ENCODE data around the gene HTT. TPM values are rescaled to one million over a fixed set of nuclear protein-coding genes. Genes with fewer than 3 reads are reported as not detected.
A peak's percentile ranks its signal among the peaks of the same experiment; 100 is the strongest.

Gene HTT
- total RNA-seq, 3 donors from 2014 or later (not counting 1 experiment from before 2014, with no cell fraction given) = 132 to 175 (median 165) TPM

DNA sequence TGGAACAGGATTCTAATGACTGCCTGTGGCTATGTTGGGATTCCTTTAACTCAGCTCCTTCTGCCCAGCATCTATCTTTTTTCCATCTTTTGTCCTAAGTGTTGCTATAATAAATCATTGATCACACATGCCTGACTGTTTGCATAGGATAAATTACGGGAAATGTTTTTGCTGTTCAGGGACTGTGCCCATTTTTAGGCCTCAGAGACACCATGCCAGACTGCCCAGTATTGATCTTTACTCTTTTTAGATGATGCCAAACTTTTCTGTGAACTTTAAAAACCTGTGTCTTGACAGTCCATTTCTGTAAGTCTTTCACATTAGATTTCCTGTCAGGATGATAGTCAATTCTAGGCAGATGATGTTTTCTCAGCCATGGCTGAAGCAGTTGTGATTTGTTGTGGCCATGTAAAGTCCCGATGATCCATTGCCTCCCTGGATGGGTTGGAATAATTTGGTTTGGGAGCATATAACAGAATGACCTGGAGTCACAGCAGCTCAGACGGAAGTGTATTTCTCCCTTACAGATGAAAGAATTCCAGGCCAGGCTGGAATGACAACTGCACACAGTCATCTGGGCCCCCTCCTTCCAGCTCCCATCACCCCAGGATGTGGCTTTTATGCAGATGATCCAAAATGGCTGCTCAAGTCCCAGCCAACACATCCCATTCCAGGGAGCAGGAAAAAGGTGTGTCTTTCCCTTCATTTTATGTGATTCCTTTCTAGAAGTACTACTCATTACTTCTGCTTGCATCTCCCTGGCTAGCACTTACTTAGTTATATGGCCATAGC is 3.6 kb upstream of the HTT start:
- H3K9me3 Mint-ChIP-seq = no peaks in the 10 kb centered on the region

DNA sequence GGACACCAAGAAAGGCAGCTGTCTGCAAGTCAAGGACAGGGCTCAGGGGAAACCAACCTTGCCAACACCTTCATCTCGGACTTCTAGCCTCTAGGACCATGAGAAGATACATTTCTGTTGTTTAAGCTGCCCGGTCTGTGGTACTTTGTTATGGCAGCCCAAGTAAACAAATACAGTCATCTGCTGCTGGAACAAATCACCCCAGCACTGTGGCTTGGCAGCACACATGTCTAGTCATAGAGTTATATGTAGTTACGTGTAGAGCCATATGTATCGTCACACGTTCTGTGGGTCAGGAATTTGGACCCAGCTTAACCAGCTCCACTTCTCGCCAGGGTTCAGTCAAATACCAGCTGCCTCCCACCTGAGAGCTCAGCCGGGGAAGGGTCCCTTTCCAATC is 2.7 kb upstream of the HTT start:
- no peaks in the 10 kb centered on the region for H3K36me3 ChIP-seq (ENCODE audit: control insufficient read depth, insufficient read depth, low read length)
- DNase-seq (peak in 1 of 2 donors; percentile 11), ATAC-seq (no peak)
- H3K9me3 ChIP-seq (ENCODE audit: control insufficient read depth, insufficient read depth, low read length) = no peaks in the 10 kb centered on the region
- no peak overlapping the region for H3K27ac ChIP-seq (ENCODE audit: low read length)
- Mint-ChIP-seq H3K9me3 (no peaks in the 10 kb centered on the region), H3K27me3 (ENCODE audit: low read depth in 2 of 2) (no peaks in the 10 kb centered on the region), H3K4me3 (peak overlapping the region; percentile 17), H3K4me1 (peaks cover 12 to 13% of the 10 kb centered on the region in 2 donors), H3K27ac (peak overlapping the region in 1 of 2 donors; percentile 42), H3K36me3 (no peaks in the 10 kb centered on the region)
- TF ChIP-seq, protein P1, sequence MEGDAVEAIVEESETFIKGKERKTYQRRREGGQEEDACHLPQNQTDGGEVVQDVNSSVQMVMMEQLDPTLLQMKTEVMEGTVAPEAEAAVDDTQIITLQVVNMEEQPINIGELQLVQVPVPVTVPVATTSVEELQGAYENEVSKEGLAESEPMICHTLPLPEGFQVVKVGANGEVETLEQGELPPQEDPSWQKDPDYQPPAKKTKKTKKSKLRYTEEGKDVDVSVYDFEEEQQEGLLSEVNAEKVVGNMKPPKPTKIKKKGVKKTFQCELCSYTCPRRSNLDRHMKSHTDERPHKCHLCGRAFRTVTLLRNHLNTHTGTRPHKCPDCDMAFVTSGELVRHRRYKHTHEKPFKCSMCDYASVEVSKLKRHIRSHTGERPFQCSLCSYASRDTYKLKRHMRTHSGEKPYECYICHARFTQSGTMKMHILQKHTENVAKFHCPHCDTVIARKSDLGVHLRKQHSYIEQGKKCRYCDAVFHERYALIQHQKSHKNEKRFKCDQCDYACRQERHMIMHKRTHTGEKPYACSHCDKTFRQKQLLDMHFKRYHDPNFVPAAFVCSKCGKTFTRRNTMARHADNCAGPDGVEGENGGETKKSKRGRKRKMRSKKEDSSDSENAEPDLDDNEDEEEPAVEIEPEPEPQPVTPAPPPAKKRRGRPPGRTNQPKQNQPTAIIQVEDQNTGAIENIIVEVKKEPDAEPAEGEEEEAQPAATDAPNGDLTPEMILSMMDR (IDR thresholded peaks at IDR 0.05) = no peak
- H3K4me3 ChIP-seq (ENCODE audit: low read length) = no peak overlapping the region
- H3K4me1 ChIP-seq (ENCODE audit: control insufficient read depth, insufficient read depth, low read length) = peaks cover 19% of the 10 kb centered on the region
- intact Hi-C loops (cut with micrococcal nuclease) = no loop called here
- no peaks in the 10 kb centered on the region for H3K27me3 ChIP-seq (ENCODE audit: control insufficient read depth, insufficient read depth, low read length)
- 95% methylated on average over 7 of the region's 7 CpGs for WGBS (ENCODE audit: insufficient coverage)

More for the DNA sequence above, 3.6 kb upstream of the HTT start:
- ATAC-seq = no peak
- H3K27me3 ChIP-seq (ENCODE audit: control insufficient read depth, insufficient read depth, low read length) = no peaks in the 10 kb centered on the region
- Mint-ChIP-seq H3K4me1 (peaks cover 9% of the 10 kb centered on the region in 2 donors), H3K27ac (no peak overlapping the region), H3K27me3 (ENCODE audit: low read depth in 2 of 2) (no peaks in the 10 kb centered on the region), H3K36me3 (no peaks in the 10 kb centered on the region), H3K4me3 (peak overlapping the region; percentile 17)
- H3K36me3 ChIP-seq (ENCODE audit: control insufficient read depth, insufficient read depth, low read length) = no peaks in the 10 kb centered on the region
- H3K27ac ChIP-seq (ENCODE audit: low read length) = no peak overlapping the region
- DNase-seq = no peak
- H3K9me3 ChIP-seq (ENCODE audit: control insufficient read depth, insufficient read depth, low read length) = no peaks in the 10 kb centered on the region
- H3K4me3 ChIP-seq (ENCODE audit: low read length) = no peak overlapping the region
- 95% methylated on average over 3 of the region's 3 CpGs for WGBS (ENCODE audit: insufficient coverage)
- intact Hi-C loops (cut with micrococcal nuclease) = no loop called here
- peaks cover 17% of the 10 kb centered on the region for H3K4me1 ChIP-seq (ENCODE audit: control insufficient read depth, insufficient read depth, low read length)
- TF ChIP-seq, protein P1 (IDR thresholded peaks at IDR 0.05) = no peak

DNA sequence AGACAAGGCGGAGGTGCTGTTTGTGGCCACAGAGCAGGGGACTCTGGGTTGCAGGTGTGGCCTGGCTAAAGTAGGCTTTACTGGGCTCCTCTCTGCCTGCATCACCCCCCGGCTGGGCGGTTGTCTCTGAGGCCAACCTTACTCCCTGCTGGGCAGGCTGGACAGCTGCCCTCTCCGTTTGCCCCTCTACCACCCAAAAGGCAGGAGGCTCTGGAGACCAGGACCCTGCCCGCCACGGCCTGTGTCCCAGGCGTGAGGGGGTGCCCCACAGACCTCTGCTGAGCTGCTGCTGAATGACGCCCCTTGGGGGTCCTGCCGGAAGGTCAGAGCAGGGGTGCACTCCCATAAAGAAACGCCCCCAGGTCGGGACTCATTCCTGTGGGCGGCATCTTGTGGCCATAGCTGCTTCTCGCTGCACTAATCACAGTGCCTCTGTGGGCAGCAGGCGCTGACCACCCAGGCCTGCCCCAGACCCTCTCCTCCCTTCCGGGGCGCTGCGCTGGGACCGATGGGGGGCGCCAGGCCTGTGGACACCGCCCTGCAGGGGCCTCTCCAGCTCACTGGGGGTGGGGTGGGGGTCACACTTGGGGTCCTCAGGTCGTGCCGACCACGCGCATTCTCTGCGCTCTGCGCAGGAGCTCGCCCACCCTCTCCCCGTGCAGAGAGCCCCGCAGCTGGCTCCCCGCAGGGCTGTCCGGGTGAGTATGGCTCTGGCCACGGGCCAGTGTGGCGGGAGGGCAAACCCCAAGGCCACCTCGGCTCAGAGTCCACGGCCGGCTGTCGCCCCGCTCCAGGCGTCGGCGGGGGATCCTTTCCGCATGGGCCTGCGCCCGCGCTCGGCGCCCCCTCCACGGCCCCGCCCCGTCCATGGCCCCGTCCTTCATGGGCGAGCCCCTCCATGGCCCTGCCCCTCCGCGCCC is 1.1 kb upstream of the HTT start:
- ATAC-seq (no peak), DNase-seq (no peak)
- no peaks in the 10 kb centered on the region for H3K36me3 Mint-ChIP-seq
- Histone ChIP-seq H3K4me3 (ENCODE audit: low read length) (peak overlapping the region; percentile 42), H3K27ac (ENCODE audit: low read length) (peak overlapping the region; percentile 24), H3K27me3 (ENCODE audit: control insufficient read depth, insufficient read depth, low read length) (no peaks in the 10 kb centered on the region), H3K9me3 (ENCODE audit: control insufficient read depth, insufficient read depth, low read length) (no peaks in the 10 kb centered on the region), H3K36me3 (ENCODE audit: control insufficient read depth, insufficient read depth, low read length) (no peaks in the 10 kb centered on the region), H3K4me1 (ENCODE audit: control insufficient read depth, insufficient read depth, low read length) (peaks cover 19% of the 10 kb centered on the region)
- peak overlapping the region in 1 of 2 donors; percentile 92 for H3K27ac Mint-ChIP-seq
- H3K9me3 Mint-ChIP-seq = no peaks in the 10 kb centered on the region
- peaks cover 18% of the 10 kb centered on the region in 2 donors for H3K4me1 Mint-ChIP-seq
- WGBS (ENCODE audit: insufficient coverage) = 16% methylated on average over 52 of the region's 54 CpGs
- TF ChIP-seq, protein P1 (IDR thresholded peaks at IDR 0.05) = no peak
- intact Hi-C loops (cut with micrococcal nuclease) = loop anchor here (1.0 kb wide), 1 partner anchor 26 kb away; no protein-coding TSS in a partner anchor
- no peaks in the 10 kb centered on the region for H3K27me3 Mint-ChIP-seq (ENCODE audit: low read depth in 2 of 2)
- peak overlapping the region; percentile 9 for H3K4me3 Mint-ChIP-seq
